Dedifferentiated amniotic fluid mesenchymal stem cell (primary cell): ENCODE measurements around the gene CAPN15.
"Not testable (repeated sequence)": the region's sequence is repeated elsewhere in the genome, so short reads cannot be mapped to it uniquely, and the experiment has no call there.

Experiments used
- DNase-seq: peaks from one replicate; pipeline ENCODE4 v3.0.0-alpha.2; 2016; ENCODE audit errors: extremely low spot score

The CAPN15 gene

GRCh38 chr16:592518-593306 lies 65.2 kb downstream of the CAPN15 start:
- DNase-seq = no peak

GRCh38 chr16:593406-593805 lies 65.9 kb downstream of the CAPN15 start:
- DNase-seq = no peak

- DNase-seq = no peak
Observed at GRCh38 chr16:593807-594206, 66.3 kb downstream of the CAPN15 start.

GRCh38 chr16:595094-595528 lies 67.6 kb downstream of the CAPN15 start:
- no peak for DNase-seq

- DNase-seq = no peak
Observed at GRCh38 chr16:595942-596735, 68.6 kb downstream of the CAPN15 start.

GRCh38 chr16:596736-597060 lies 69.2 kb downstream of the CAPN15 start:
- no peak for DNase-seq

- DNase-seq = not testable (repeated sequence)
Observed at GRCh38 chr16:597655-598054, 70.1 kb downstream of the CAPN15 start.

- no peak for DNase-seq
Observed at GRCh38 chr16:598823-599739, 71.6 kb downstream of the CAPN15 start.

- DNase-seq = no peak
Observed at GRCh38 chr16:600781-601180, 73.3 kb downstream of the CAPN15 start.

- DNase-seq = no peak
Observed at GRCh38 chr16:603933-604332, 76.4 kb downstream of the CAPN15 start.
